SIG-M5 (cell line): ENCODE data around the gene STAG1.
"Not testable (repeated sequence)": the region's sequence is repeated elsewhere in the genome, so short reads cannot be mapped to it uniquely, and the experiment has no call there.

Source experiments
- DNase-seq: peaks from one replicate; lab custom pipeline; 2025; lab: John Stamatoyannopoulos, UW

Gene STAG1

DNA sequence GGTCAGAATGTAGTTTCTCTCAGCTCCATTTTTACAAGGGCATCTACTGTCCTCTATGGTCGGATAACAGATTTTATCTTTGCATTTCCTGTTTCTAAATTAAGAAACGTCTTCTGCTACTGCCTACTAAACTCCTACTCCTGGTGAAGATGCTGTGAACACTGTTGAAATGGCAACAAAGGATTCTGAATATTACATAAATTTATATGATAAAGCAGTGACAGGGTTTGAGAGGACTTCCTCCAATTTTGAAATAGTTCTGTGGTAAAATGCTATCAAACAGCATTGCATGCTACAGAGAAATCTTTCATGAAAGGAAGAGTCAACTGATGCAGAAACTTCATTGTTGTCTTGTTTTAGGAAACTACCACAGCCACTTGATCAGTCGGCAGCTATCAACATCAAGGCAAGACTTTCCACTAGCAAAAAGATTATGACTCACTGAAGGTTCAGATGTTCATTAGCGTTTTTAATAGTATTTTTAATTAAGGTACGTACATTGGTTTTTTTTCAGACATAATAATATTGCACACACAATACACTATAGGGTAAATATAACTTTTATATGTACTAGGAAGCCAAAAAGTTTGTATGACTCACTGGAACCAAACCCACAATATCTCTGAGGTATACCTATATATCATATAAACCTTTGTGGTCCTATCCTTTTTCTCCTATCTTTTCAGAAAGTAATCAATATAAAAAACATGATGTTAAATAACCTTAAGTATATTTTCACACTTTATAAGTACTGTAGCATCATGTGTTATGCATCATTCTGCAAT lies 156.1 kb downstream of the STAG1 start:
- no peak for DNase-seq

GRCh38 chr3:136586580-136586979 lies 165.6 kb downstream of the STAG1 start:
- DNase-seq: no peak

- DNase-seq: no peak
These were observed 167.4 kb downstream of the STAG1 start for GRCh38 chr3:136584728-136585127.

GRCh38 chr3:136583823-136584222 lies 168.4 kb downstream of the STAG1 start:
- no peak for DNase-seq

DNA sequence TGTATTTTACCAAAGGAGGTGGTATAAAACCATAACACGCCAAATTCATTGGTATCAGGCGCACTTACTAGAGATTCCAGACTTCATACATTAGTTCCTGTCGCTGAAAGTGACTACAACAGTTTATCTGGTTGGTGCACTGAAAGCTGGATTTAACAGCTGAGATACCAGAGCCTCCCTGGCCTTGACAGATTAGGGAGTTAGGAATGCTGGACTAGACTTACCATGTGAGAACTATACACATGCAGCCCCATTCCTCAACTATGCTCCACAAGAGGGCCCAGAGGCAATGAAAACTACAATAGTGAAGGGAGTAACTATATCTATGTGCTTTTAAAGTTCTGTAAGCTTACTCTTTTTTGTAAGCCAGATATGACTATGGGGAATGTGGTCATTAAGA lies 174.4 kb downstream of the STAG1 start:
- no peak for DNase-seq

DNA sequence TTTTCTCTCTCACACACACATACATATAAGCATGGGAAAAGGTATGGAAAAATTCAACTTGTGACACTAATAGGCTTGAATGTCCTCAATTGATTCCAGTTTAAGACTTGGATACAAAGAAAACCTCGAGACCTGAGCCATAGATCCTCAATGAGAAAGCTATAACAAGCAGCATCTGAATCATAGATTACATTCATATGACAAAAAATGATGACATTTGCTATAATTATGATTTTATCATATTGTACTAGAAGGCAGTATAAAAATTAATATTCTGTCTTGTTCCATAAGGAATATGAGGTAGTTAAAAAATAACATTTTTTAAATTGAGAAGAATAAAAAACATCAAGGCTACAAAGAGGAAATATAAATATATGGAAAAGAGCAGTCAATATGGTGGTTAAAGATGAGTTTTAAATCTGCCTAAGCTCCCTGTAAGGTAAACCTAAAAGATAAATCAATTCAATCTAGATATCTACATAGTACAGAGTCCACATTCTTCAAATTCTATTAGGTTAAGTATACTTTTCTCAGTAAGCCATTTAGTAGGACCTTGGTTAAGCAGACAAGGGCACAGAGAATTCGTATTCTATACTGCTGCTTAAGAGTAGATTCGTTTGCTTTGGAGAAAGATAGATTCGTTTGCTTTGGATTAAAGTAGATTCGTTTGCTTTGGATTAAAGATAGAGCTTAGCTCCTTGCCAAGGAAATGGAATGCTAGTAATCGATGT lies 175.7 kb downstream of the STAG1 start:
- DNase-seq: no peak

GRCh38 chr3:136567599-136568188 lies 184.5 kb downstream of the STAG1 start:
- no peak for DNase-seq

DNA sequence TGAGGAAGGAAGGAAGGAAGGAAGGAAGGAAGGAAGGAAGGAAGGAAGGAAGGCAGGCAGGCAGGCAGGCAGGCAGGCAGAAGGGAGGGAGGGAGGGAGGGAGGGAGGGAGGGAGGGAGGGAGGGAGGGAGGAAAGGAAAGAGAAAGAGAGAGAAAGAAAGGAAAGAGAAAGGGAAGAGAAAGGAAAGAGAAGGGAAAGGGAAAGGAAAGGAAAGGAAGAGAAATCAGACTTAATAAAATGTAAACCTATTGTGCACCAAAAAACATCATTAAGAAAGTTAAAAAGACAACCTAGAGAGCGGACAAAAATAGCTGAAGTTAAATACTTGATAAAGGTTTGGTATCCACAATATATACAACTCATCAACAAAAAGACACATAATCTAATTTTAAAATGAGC lies 187.2 kb downstream of the STAG1 start:
- not testable (repeated sequence) for DNase-seq

DNA sequence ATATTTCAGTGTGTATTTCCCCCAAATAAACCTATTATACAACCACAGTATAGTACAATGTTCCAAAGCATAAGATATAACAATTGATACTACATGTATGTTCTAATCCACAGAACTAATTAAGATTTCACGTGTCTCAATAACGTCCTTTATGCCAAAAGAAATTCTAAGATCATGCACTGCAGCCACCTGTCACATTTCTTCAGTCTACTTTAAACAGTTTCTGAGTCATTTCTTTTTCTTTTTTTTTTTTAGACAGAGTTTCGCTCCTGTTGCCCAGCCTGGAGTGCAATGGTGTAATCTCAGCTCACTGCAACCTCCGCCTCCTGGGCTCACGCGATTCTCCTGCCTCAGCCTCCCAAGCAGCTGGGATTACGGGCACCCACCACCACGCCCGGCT lies 190.2 kb downstream of the STAG1 start:
- DNase-seq: no peak

DNA sequence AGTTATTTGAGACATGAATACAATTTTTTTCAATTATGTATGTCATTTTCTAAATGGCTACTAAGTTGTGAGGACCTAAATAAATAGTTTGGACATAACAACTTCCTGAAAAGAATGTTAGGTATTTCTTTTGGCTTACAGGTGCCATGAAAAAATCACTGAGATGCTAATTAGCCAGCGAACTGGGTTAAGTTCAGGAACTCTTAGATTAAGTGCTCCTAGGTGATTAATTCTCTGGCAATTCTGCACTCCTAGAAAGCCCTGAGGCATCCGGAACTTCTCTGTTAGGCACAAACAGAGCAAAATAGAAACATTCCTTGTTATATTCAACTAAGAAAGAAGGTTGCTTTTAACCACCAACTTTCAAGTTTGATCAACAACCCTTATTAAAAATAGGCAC lies 192.3 kb downstream of the STAG1 start:
- DNase-seq: no peak

DNA sequence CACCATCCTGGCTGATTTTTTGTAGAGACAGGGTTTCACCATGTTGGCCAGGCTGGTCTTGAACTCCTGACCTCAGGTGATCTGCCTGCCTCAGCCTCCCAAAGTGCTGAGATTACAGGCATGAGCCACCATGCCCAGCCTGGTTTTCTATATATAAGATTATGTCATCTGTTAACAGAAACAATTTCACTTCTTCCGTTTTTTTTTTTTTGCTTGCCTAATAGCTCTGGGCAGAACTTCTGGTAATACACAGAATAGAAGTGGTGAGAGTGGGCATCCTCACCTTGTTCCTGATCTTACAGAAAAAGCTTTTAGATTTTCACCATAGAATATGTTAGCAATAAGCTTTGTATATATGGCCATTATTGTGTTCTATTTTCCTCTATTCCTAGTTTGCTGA lies 202.7 kb downstream of the STAG1 start:
- DNase-seq: not testable (repeated sequence)

DNA sequence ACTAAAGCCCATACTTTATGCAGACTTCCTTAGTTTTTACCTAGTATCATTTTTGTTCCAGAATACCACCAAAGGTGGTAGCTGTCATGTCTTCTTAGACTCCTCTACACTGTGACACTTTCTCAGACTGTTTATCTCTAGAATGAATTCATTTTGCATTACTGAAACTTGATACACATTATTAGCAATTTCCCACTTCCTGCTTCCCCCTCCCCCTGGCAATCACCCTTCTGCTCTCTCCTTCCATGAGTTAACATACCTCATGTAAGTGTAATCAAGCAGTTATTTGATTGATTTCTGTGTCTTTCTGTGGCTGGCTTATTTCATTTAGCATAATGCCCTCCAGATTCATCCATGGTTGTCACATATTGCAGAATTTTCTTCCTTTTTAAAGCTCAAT lies 204.9 kb downstream of the STAG1 start:
- no peak for DNase-seq

DNA sequence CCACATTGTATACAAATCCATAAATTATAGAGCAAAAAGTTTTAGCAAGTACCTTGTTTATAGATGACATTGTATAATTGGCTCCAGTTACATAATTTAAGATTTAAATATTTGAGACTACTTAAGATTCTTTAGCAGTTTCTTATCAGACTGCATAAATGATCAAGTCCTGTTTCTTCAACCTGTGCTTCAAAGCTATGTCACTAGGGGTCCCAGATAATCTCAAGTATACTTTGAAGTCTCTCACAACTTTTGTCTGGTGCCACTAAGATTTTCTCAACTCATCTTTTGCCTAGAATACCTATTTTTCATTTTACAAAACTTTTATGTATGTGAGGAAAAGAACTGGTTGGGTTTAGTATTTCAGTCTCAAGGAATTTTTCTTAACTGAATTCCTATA lies 205.5 kb downstream of the STAG1 start:
- DNase-seq: no peak

GRCh38 chr3:136545664-136546268 lies 206.4 kb downstream of the STAG1 start:
- DNase-seq: no peak

GRCh38 chr3:136544532-136544931 lies 207.6 kb downstream of the STAG1 start:
- DNase-seq: no peak

DNA sequence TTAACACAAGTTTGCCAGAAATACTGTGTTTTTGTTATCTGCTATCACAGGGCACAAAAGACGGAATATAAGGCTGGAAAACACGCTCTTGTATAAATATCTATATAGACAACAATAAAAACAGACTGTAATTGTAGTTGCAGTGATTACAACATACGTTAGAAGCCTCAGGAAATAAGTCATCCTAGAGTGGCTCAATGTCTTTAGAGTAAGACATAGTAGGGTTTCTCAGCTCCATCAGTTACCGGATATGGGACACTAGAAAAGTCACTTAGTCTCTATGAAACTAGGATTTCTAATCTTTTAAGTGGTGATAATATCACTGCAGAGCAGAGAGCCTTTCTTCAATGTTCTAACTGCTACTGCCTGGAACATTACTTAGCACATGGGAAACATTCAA lies 208.8 kb downstream of the STAG1 start:
- DNase-seq: no peak

- no peak for DNase-seq
These were observed 216.3 kb downstream of the STAG1 start for GRCh38 chr3:136535906-136536305.

DNA sequence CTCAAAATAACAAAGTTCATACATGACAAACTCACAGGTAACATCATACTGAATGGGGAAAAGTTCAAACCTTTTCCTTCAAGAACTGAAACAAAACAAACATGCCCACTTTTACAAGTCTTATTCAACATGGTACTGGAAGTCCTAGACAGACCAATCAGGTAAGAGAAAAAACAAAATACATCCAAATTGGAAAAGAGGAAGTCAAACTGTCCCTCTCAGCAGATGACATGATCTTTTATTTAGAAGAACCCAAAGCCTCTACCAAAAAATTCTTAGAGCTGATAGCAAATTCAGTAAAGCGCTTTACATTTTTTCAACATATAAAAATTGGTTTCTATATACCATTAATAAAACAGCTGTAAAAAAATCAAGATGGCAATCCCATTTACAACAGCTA lies 219.4 kb downstream of the STAG1 start:
- no peak for DNase-seq

- no peak for DNase-seq
These were observed 234.1 kb downstream of the STAG1 start for GRCh38 chr3:136518102-136518501.

DNA sequence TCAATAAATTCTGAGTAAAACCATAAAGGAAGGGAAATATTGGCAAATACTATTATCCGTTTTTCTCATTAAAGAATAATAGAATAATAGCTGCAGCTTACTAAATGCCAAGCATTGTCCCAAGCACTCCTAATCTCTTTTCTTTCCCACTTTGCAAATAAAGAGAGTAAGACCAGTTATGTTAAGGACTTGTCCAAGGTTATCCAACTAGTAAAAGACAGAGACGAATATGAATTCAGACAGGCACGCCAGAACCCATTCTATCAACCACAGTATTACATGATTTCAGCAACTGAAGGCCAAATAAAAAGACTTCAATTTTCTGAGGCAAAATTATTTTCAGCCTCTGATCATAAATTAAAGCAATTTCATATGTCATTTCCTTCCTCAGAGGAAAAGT lies 235.5 kb downstream of the STAG1 start:
- DNase-seq: no peak

GRCh38 chr3:136516095-136516494 lies 236.1 kb downstream of the STAG1 start:
- no peak for DNase-seq

DNA sequence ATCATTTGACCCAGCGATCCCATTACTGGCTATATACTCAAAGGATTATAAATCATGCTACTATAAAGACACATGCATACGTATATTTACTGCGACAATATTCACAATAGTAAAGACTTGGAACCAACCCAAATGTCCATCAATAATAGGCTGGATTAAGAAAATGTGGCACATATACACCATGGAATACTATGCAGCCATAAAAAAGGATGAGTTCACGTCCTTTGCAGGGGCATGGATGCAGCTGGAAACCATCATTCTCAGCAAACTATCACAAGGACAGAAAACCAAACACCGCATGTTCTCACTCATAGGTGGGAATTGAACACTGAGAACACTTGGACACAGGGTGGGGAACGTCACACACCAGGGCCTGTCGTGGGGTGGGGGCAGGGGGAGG lies 237.6 kb downstream of the STAG1 start:
- DNase-seq: not testable (repeated sequence)

- no peak for DNase-seq
These were observed 238.8 kb downstream of the STAG1 start for GRCh38 chr3:136513367-136513766.
